Upper lobe of right lung (tissue), 1 donor: Measurements from ENCODE around the gene GLDN. TPM values are rescaled to one million over a fixed set of nuclear protein-coding genes. Genes with fewer than 3 reads are reported as not detected.

Experiments
- ATAC-seq: fragments of 200-7000 bp; cut with Tn5 transposase; one replicate; pipeline ENCODE4 v1.9.1; 2020; ENCODE audit warnings: mild to moderate bottlenecking, moderate library complexity
- DNase-seq: peaks from one replicate; pipeline ENCODE4 v3.0.0-alpha.2; 2020
- H3K27ac ChIP-seq: fragments of 200-600 bp; one replicate; pipeline ENCODE4 v1.8.0; 2022
- H3K27me3 ChIP-seq: fragments of 200-600 bp; one replicate; pipeline ENCODE4 v1.8.0; 2022; ENCODE audit warnings: mild to moderate bottlenecking
- H3K36me3 ChIP-seq: fragments of 200-600 bp; one replicate; pipeline ENCODE4 v1.8.0; 2022
- H3K4me1 ChIP-seq: fragments of 200-600 bp; one replicate; pipeline ENCODE4 v1.8.0; 2022
- H3K4me3 ChIP-seq: fragments of 200-600 bp; one replicate; pipeline ENCODE4 v1.8.0; 2022; ENCODE audit warnings: mild to moderate bottlenecking
- H3K9me3 ChIP-seq: fragments of 200-600 bp; one replicate; pipeline ENCODE4 v1.8.0; 2022
- intact Hi-C: fragments of 100-400 bp; cut with DNase I; formaldehyde crosslinking; loops from one replicate; pipeline ENCODE4 v1.11.0; 2022
- total RNA-seq: library from RNA; stranded (reverse); fragmentation: NEBNext Ultra II Directional; extraction: Animal tissue kit (Norgen Biotek cat#: 25700); gene quantifications from one replicate; pipeline ENCODE4 v1.2.1, GENCODE V29; 2021
- TF ChIP-seq, protein P1 (sequence below): fragments of 200-600 bp; IDR thresholded peaks from one replicate; pipeline ENCODE4 v1.8.0; 2022; ENCODE audit warnings: antibody characterized with exemption
- donor health status: DM: no; HTN: yes; CAD: no; lungs with severe emphysema.

GLDN gene
- total RNA-seq, 1 donor from 2014 or later: 21.8 TPM

DNA sequence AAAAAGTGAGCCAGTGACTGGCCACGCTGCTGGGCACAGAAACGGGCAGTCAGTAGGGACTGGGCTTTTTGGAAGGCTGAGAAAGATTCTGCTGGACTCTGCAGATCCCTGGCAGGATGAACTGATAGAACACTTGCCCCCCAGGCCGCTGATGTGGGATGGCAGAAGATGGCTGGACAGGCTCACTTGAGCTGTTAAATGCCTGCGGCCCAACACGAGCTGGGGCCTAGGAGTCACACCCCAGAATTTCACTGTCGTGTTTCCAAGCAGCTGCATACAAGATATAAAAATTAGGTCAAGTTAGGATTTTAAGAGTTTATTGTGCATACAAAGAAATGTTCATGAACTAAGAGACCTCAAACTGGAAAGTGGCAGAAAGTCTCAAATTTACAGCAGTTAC lies 26.9 kb downstream of the GLDN start:
- ATAC-seq (no peak), DNase-seq (no peak)
- H3K4me1 ChIP-seq: peaks cover 25% of the 10 kb centered on the region
- no peaks in the 10 kb centered on the region for H3K27me3 ChIP-seq
- intact Hi-C loops: no loop called here
- H3K9me3 ChIP-seq: no peaks in the 10 kb centered on the region
- H3K36me3 ChIP-seq: no peaks in the 10 kb centered on the region
- TF ChIP-seq, protein P1, sequence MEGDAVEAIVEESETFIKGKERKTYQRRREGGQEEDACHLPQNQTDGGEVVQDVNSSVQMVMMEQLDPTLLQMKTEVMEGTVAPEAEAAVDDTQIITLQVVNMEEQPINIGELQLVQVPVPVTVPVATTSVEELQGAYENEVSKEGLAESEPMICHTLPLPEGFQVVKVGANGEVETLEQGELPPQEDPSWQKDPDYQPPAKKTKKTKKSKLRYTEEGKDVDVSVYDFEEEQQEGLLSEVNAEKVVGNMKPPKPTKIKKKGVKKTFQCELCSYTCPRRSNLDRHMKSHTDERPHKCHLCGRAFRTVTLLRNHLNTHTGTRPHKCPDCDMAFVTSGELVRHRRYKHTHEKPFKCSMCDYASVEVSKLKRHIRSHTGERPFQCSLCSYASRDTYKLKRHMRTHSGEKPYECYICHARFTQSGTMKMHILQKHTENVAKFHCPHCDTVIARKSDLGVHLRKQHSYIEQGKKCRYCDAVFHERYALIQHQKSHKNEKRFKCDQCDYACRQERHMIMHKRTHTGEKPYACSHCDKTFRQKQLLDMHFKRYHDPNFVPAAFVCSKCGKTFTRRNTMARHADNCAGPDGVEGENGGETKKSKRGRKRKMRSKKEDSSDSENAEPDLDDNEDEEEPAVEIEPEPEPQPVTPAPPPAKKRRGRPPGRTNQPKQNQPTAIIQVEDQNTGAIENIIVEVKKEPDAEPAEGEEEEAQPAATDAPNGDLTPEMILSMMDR: no peak
- H3K27ac ChIP-seq: no peak overlapping the region
- no peak overlapping the region for H3K4me3 ChIP-seq

- Histone ChIP-seq H3K36me3 (no peaks in the 10 kb centered on the region), H3K27me3 (no peaks in the 10 kb centered on the region), H3K4me1 (peaks cover 25% of the 10 kb centered on the region), H3K9me3 (no peaks in the 10 kb centered on the region), H3K27ac (no peak overlapping the region), H3K4me3 (no peak overlapping the region)
- TF ChIP-seq, protein P1: no peak
- no peak for DNase-seq
- intact Hi-C loops: no loop called here
- no peak for ATAC-seq
Measured at GRCh38 chr15:51368751-51369450, 27.4 kb downstream of the GLDN start.

DNA sequence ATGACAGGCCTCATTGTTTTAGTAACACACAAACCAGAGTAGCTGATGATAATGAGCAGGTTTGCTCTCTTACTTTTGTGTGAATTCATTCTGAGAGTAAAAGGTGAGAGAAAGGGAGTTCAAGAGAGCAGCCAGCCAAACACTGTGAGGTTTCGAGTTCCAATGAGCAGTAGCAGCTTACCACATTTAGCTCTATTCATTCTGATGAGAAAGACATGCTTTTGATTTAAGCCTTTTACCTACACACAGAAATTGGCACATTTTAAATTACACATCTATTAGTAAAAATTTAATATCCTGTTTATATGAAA lies 28.0 kb downstream of the GLDN start:
- no peaks in the 10 kb centered on the region for H3K36me3 ChIP-seq
- ATAC-seq (no peak), DNase-seq (no peak)
- peaks cover 25% of the 10 kb centered on the region for H3K4me1 ChIP-seq
- intact Hi-C loops: no loop called here
- TF ChIP-seq, protein P1: no peak
- H3K4me3 ChIP-seq: no peak overlapping the region
- no peak overlapping the region for H3K27ac ChIP-seq
- H3K9me3 ChIP-seq: no peaks in the 10 kb centered on the region
- no peaks in the 10 kb centered on the region for H3K27me3 ChIP-seq

DNA sequence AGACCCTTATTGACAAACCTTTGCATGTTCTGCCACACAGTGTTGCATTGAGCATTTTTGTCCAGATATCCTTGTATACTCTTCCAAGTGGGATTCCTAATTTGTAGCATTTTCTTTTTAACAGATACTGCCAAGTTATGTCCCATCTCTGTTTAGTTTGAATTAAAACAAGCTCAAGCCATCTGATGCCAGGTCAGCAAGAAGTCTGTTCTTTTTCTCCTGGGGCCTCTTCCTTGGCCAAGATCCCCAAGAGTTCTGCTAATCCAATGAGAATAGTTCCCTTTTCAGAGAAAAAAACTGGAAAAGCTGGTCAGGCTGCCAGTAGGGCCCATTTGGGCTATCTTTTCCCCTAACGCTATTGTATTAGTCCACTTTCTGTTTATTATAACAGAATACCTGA lies 29.8 kb downstream of the GLDN start:
- Histone ChIP-seq H3K4me3 (no peak overlapping the region), H3K27me3 (no peaks in the 10 kb centered on the region), H3K4me1 (peaks cover 24% of the 10 kb centered on the region), H3K27ac (no peak overlapping the region), H3K36me3 (no peaks in the 10 kb centered on the region), H3K9me3 (no peaks in the 10 kb centered on the region)
- DNase-seq: no peak
- no peak for ATAC-seq
- TF ChIP-seq, protein P1: no peak
- intact Hi-C loops: no loop called here

GRCh38 chr15:51374131-51374530 lies 32.7 kb downstream of the GLDN start:
- intact Hi-C loops: no loop called here
- Histone ChIP-seq H3K4me3 (no peak overlapping the region), H3K27ac (no peak overlapping the region), H3K4me1 (peaks cover under 1% of the 10 kb centered on the region), H3K27me3 (no peaks in the 10 kb centered on the region), H3K36me3 (no peaks in the 10 kb centered on the region), H3K9me3 (no peaks in the 10 kb centered on the region)
- ATAC-seq: no peak
- DNase-seq: no peak
- TF ChIP-seq, protein P1: no peak
